Liver (tissue), 3 donors: Measurements from ENCODE around the gene STAT5B.

ENCODE experiments used
- ATF3 ChIP-seq: IDR thresholded peaks from 2 replicates; pipeline ENCODE4 v1.6.1; 2016; ENCODE audit warnings: antibody characterized with exemption
- CTCF ChIP-seq: fragments of 150-350 bp; IDR thresholded peaks from 2 replicates; pipeline ENCODE4 v1.5.1; 2017; ENCODE audit warnings: improper control_type of control experiment, low read depth, low read length; ENCODE audit not compliant: missing input control
- EGR1 ChIP-seq, 2 donors: IDR thresholded peaks; 2 replicates each; pipeline ENCODE4 v1.6.1; 2016 to 2018; ENCODE audit warnings: antibody characterized with exemption in 2 of 2, low read depth in 2 of 2
- JUND ChIP-seq, 2 donors: IDR thresholded peaks; 2 replicates each; pipeline ENCODE4 v1.6.1; 2016; ENCODE audit warnings: antibody characterized with exemption in 2 of 2
- RAD21 ChIP-seq, 2 donors: IDR thresholded peaks; 2 replicates each; pipeline ENCODE4 v1.6.1; 2016; ENCODE audit warnings: antibody characterized with exemption in 2 of 2, mild to moderate bottlenecking in 2 of 2
- REST ChIP-seq: IDR thresholded peaks from 2 replicates; pipeline ENCODE4 v1.6.1; 2016; ENCODE audit warnings: antibody characterized with exemption, mild to moderate bottlenecking
- RXRA ChIP-seq, 2 donors: IDR thresholded peaks; 2 replicates each; pipeline ENCODE4 v1.6.1; 2017 to 2018; ENCODE audit warnings: antibody characterized with exemption in 2 of 2, mild to moderate bottlenecking in 1 of 2
- SP1 ChIP-seq: IDR thresholded peaks from 2 replicates; pipeline ENCODE4 v1.6.1; 2018; ENCODE audit warnings: antibody characterized with exemption, mild to moderate bottlenecking
- TAF1 ChIP-seq: conservative IDR thresholded peaks from 2 replicates; pipeline ENCODE4 v1.6.1; 2016; ENCODE audit warnings: antibody characterized with exemption, mild to moderate bottlenecking
- YY1 ChIP-seq: IDR thresholded peaks from 2 replicates; pipeline ENCODE4 v1.6.1; 2016; ENCODE audit warnings: antibody characterized with exemption, mild to moderate bottlenecking
- TF ChIP-seq, protein P1 (sequence below): IDR thresholded peaks from 2 replicates; pipeline ENCODE4 v1.6.1; 2016; ENCODE audit warnings: antibody characterized with exemption
- donor health status: healthy.
- donor health status: healthy.

- TF ChIP-seq EGR1 (IDR thresholded peaks at IDR 0.05; ENCODE audit: low read depth in 2 of 2): no peak
- no peak for TF ChIP-seq CTCF
- no peak for TF ChIP-seq SP1
- TF ChIP-seq ATF3: no peak
- TF ChIP-seq, protein P1, sequence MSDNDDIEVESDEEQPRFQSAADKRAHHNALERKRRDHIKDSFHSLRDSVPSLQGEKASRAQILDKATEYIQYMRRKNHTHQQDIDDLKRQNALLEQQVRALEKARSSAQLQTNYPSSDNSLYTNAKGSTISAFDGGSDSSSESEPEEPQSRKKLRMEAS: no peak
- no peak for TF ChIP-seq YY1
- TF ChIP-seq TAF1: no peak
- TF ChIP-seq RXRA (IDR thresholded peaks at IDR 0.05): no peak
- no peak for TF ChIP-seq JUND (IDR thresholded peaks at IDR 0.05)
- no peak for TF ChIP-seq REST
- no peak for TF ChIP-seq RAD21 (IDR thresholded peaks at IDR 0.05)
These were observed 448 bp downstream of the STAT5B start for GRCh38 chr17:42275527-42276358.
